AG04450 (cell line): Measurements from ENCODE around the gene MYO1D. TPM values are rescaled to one million over a fixed set of nuclear protein-coding genes. Genes with fewer than 3 reads are reported as not detected.
A peak's percentile ranks its signal among the peaks of the same experiment; 100 is the strongest.

ENCODE experiments used
- CTCF ChIA-PET: fragments of 300-600, 350-600 bp; formaldehyde crosslinking; extraction: SDS; loops from one replicate; lab custom pipeline; 2022; ENCODE audit warnings: antibody characterized with exemption, inconsistent platforms; lab: Charles Lee
- POLR2A ChIA-PET: fragments of 350-600 bp; formaldehyde crosslinking; extraction: SDS; loops from one replicate; lab custom pipeline; 2021; ENCODE audit warnings: antibody characterized with exemption, inconsistent platforms; lab: Yijun Ruan, JAX
- DNase-seq: peaks from one replicate; pipeline ENCODE4 v3.0.0-alpha.2; 2011; ENCODE audit warnings: low read depth, low spot score
- H3K27ac ChIP-seq: one replicate; pipeline ENCODE4 v1.5.1; 2012; ENCODE audit warnings: low read depth, low read length, control low read depth
- H3K27me3 ChIP-seq: one replicate; pipeline ENCODE4 v1.6.0; 2012; ENCODE audit warnings: low read length; ENCODE audit not compliant: control insufficient read depth, insufficient read depth
- H3K4me3 ChIP-seq: 2 replicates; pipeline ENCODE4 v1.5.1; 2011; ENCODE audit warnings: mild to moderate bottlenecking, low read depth, low read length, control low read depth
- H3K9me3 ChIP-seq: 2 replicates; pipeline ENCODE4 v1.5.1; 2012; ENCODE audit warnings: low read length; ENCODE audit not compliant: control insufficient read depth, insufficient read depth
- polyA plus RNA-seq: library from polyadenylated mRNA; depleted of rRNA; stranded (reverse); fragments of >200 nt; gene quantifications from 2 replicates; pipeline ENCODE4 v1.2.3, GENCODE V29; 2011
- TF ChIP-seq, protein P1 (sequence below): IDR thresholded peaks from 2 replicates; pipeline ENCODE4 v1.5.1; 2011; ENCODE audit warnings: low read depth, low read length, control low read depth, inconsistent platforms

Gene MYO1D
- polyA plus RNA-seq, 1 experiment: 1.1 TPM

GRCh38 chr17:32488177-32488542 lies 388.8 kb downstream of the MYO1D start:
- Histone ChIP-seq H3K27ac (no peak overlapping the region), H3K9me3 (no peaks in the 10 kb centered on the region; the same call in 1 of the 2 replicates), H3K27me3 (no peaks in the 10 kb centered on the region), H3K4me3 (no peak overlapping the region; the same call in 1 of the 2 replicates)
- POLR2A ChIA-PET: no interaction called here
- CTCF ChIA-PET: interaction anchor here (1.0 to 1.3 kb wide), 2 partner anchors 44 to 389 kb away, joined by 3 read pairs; no protein-coding TSS in a partner anchor
- TF ChIP-seq, protein P1, sequence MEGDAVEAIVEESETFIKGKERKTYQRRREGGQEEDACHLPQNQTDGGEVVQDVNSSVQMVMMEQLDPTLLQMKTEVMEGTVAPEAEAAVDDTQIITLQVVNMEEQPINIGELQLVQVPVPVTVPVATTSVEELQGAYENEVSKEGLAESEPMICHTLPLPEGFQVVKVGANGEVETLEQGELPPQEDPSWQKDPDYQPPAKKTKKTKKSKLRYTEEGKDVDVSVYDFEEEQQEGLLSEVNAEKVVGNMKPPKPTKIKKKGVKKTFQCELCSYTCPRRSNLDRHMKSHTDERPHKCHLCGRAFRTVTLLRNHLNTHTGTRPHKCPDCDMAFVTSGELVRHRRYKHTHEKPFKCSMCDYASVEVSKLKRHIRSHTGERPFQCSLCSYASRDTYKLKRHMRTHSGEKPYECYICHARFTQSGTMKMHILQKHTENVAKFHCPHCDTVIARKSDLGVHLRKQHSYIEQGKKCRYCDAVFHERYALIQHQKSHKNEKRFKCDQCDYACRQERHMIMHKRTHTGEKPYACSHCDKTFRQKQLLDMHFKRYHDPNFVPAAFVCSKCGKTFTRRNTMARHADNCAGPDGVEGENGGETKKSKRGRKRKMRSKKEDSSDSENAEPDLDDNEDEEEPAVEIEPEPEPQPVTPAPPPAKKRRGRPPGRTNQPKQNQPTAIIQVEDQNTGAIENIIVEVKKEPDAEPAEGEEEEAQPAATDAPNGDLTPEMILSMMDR: no peak
- no peak for DNase-seq

- TF ChIP-seq, protein P1: no peak
- CTCF ChIA-PET: interaction anchor here (0.7 to 1.0 kb wide), 2 partner anchors 44 to 171 kb away, joined by 3 read pairs; no protein-coding TSS in a partner anchor
- no peak overlapping the region for H3K27ac ChIP-seq
Measured at GRCh38 chr17:32487473-32488176, 389.3 kb downstream of the MYO1D start.

GRCh38 chr17:32486701-32487472 lies 390.0 kb downstream of the MYO1D start, which contains the start of gene CDK5R1:
Gene CDK5R1 (plus strand): TSS chr17:32486993. CDS start chr17:32487621, 628 bp downstream.
- Histone ChIP-seq H3K9me3 (no peaks in the 10 kb centered on the region; the same call in 1 of the 2 replicates), H3K27ac (peak within 1 kb of the TSS; percentile 47), H3K27me3 (no peaks in the 10 kb centered on the region), H3K4me3 (peak within 1 kb of the TSS; percentile 60)
- ChIA-PET POLR2A (interaction anchor here (0.5 to 0.6 kb wide), 2 partner anchors 11 to 15 kb away, joined by 3 to 8 read pairs; no protein-coding TSS in a partner anchor), CTCF (interaction anchor here (0.7 to 1.0 kb wide), 2 partner anchors 43 to 172 kb away, joined by 3 read pairs; no protein-coding TSS in a partner anchor)
- TF ChIP-seq, protein P1: no peak
- DNase-seq: no peak

More at GRCh38 chr17:32487473-32488176, 389.3 kb downstream of the MYO1D start:
- DNase-seq: no peak
- H3K4me3 ChIP-seq: peak overlapping the region; percentile 60
- POLR2A ChIA-PET: interaction anchor here (0.5 kb wide), 1 partner anchor 15 kb away, joined by 8 read pairs; no protein-coding TSS in a partner anchor
- no peaks in the 10 kb centered on the region for H3K27me3 ChIP-seq
- H3K9me3 ChIP-seq: no peaks in the 10 kb centered on the region; the same call in 1 of the 2 replicates

DNA sequence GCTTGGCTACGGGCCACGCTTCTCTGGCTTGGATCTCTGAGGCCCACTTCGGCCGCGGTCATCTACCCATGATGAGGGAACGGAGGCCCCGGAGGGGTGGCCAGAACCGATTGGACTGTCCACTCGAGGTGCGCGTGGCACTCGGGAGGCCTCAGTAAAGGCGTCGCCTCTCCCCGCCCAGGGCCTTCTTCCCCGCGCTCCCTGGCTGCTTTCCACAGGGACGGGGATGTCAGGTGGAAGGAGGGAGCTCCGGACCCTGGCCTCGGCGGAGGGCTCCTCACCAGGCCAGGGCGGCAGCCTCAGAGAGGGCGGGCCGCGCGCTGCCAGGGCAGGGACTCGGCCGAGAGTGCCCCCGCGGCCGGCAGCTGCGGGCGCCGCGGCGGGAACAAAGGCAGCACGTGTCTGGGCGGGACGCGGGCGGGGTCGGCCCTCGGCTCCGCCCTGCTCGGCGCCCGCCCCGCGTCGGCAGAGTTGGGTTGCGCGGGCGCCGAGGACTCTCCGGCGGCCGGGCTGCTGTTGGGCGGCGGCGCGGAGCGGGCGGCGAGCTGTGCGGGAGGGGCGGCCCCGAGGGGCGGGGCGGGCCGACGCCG lies 390.7 kb downstream of the MYO1D start:
- H3K4me3 ChIP-seq: peak overlapping the region; percentile 59
- no peaks in the 10 kb centered on the region; the same call in 1 of the 2 replicates for H3K9me3 ChIP-seq
- POLR2A ChIA-PET: interaction anchor here (0.6 kb wide), 1 partner anchor 11 kb away, joined by 3 read pairs; no protein-coding TSS in a partner anchor
- CTCF ChIA-PET: interaction anchor here (0.9 to 1.0 kb wide), 2 partner anchors 24 to 42 kb away, joined by 3 to 7 read pairs; partner anchors contain the start of gene PSMD11
- H3K27ac ChIP-seq: peak overlapping the region; percentile 47
- no peak for DNase-seq
- TF ChIP-seq, protein P1: no peak
- no peaks in the 10 kb centered on the region for H3K27me3 ChIP-seq
